ENCODE measurements around the gene MAS1L. TPM values are rescaled to one million over a fixed set of nuclear protein-coding genes. Genes with fewer than 3 reads are reported as not detected.

MAS1L gene
- total RNA-seq, 3 donors from 2014 or later (not counting 1 experiment from before 2014, with no cell fraction given): not detected

DNA sequence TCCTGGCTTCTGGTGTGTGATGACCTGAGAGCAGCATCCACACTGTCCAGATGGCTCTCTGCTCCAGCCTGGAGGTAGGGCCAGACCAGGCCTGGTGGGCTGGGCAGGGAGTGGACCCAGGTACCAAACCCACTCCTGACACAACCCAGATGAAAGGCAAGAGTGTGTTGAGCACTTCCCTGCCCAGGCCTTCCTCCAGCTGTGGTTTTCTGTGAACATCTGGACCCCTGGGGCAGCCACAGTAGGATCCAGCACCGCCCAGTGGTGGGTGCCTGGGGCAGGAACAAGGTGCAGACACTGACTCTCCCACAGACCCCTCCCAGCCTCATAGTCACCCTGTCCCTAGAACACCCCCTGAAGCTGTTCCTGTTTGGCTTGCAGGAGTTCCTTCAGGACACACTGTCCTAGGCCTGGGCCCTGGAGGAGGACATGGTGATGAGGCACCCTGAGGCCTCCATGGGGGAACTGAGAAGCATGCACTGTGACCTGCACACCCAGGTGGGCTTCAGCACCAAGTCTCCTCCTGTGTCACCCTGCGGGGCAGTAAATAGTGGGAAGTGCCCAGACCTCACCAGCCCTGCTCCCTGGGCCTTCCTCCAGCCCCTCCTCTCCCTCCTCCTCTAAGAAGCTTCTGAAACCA, 43.0 kb upstream of the MAS1L start:
- no peaks in the 10 kb centered on the region for H3K27me3 ChIP-seq (ENCODE audit: control insufficient read depth, insufficient read depth, low read length)
- no peaks in the 10 kb centered on the region for H3K36me3 ChIP-seq (ENCODE audit: control insufficient read depth, insufficient read depth, low read length)
- DNase-seq: no peak
- Mint-ChIP-seq H3K27ac (no peak overlapping the region), H3K4me1 (no peaks in the 10 kb centered on the region), H3K27me3 (ENCODE audit: low read depth in 2 of 2) (peaks cover 4 to 6% of the 10 kb centered on the region in 2 donors), H3K36me3 (no peaks in the 10 kb centered on the region), H3K4me3 (no peak overlapping the region), H3K9me3 (no peaks in the 10 kb centered on the region)
- intact Hi-C loops (cut with micrococcal nuclease): no loop called here
- TF ChIP-seq, protein P1, sequence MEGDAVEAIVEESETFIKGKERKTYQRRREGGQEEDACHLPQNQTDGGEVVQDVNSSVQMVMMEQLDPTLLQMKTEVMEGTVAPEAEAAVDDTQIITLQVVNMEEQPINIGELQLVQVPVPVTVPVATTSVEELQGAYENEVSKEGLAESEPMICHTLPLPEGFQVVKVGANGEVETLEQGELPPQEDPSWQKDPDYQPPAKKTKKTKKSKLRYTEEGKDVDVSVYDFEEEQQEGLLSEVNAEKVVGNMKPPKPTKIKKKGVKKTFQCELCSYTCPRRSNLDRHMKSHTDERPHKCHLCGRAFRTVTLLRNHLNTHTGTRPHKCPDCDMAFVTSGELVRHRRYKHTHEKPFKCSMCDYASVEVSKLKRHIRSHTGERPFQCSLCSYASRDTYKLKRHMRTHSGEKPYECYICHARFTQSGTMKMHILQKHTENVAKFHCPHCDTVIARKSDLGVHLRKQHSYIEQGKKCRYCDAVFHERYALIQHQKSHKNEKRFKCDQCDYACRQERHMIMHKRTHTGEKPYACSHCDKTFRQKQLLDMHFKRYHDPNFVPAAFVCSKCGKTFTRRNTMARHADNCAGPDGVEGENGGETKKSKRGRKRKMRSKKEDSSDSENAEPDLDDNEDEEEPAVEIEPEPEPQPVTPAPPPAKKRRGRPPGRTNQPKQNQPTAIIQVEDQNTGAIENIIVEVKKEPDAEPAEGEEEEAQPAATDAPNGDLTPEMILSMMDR (IDR thresholded peaks at IDR 0.05): no peak
- no peak overlapping the region for H3K4me3 ChIP-seq (ENCODE audit: low read length)
- 97% methylated on average over 2 of the region's 2 CpGs for WGBS (ENCODE audit: insufficient coverage)
- no peaks in the 10 kb centered on the region for H3K9me3 ChIP-seq (ENCODE audit: control insufficient read depth, insufficient read depth, low read length)
- no peaks in the 10 kb centered on the region for H3K4me1 ChIP-seq (ENCODE audit: control insufficient read depth, insufficient read depth, low read length)
- no peak overlapping the region for H3K27ac ChIP-seq (ENCODE audit: low read length)
- no peak for ATAC-seq

DNA sequence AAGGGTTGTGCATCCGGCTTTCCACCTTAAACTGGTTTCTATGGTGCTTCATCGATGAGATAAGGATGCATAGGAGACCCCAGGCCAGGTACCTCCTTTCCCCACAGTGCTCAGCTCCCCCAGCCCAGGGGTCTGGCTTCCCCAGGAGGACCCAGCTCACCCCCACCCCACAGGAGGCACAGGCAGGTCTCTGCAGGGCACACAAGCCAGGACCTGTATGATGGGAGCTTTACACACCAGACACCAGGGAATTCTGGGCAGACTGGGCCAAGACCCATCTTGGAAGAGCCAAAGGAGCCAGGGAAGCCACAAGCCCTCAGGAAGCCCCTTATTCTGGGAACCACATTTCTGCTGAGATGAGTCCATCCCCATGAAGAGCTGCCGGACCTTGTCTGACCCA, 42.2 kb upstream of the MAS1L start:
- H3K27me3 ChIP-seq (ENCODE audit: control insufficient read depth, insufficient read depth, low read length): no peaks in the 10 kb centered on the region
- no peak overlapping the region for H3K4me3 Mint-ChIP-seq
- 90% methylated on average over 3 of the region's 3 CpGs for WGBS (ENCODE audit: insufficient coverage)
- H3K9me3 Mint-ChIP-seq: no peaks in the 10 kb centered on the region
- H3K4me1 ChIP-seq (ENCODE audit: control insufficient read depth, insufficient read depth, low read length): no peaks in the 10 kb centered on the region
- H3K9me3 ChIP-seq (ENCODE audit: control insufficient read depth, insufficient read depth, low read length): no peaks in the 10 kb centered on the region
- intact Hi-C loops (cut with micrococcal nuclease): no loop called here
- H3K27ac Mint-ChIP-seq: no peak overlapping the region
- ATAC-seq (no peak), DNase-seq (no peak)
- H3K27me3 Mint-ChIP-seq (ENCODE audit: low read depth in 2 of 2): peaks cover 6 to 7% of the 10 kb centered on the region in 2 donors
- H3K36me3 ChIP-seq (ENCODE audit: control insufficient read depth, insufficient read depth, low read length): no peaks in the 10 kb centered on the region
- H3K27ac ChIP-seq (ENCODE audit: low read length): no peak overlapping the region
- H3K4me1 Mint-ChIP-seq: no peaks in the 10 kb centered on the region
- no peaks in the 10 kb centered on the region for H3K36me3 Mint-ChIP-seq
- no peak overlapping the region for H3K4me3 ChIP-seq (ENCODE audit: low read length)
- TF ChIP-seq, protein P1 (IDR thresholded peaks at IDR 0.05): no peak

- intact Hi-C loops (cut with micrococcal nuclease): no loop called here
- H3K36me3 Mint-ChIP-seq: no peaks in the 10 kb centered on the region
- Histone ChIP-seq H3K4me1 (ENCODE audit: control insufficient read depth, insufficient read depth, low read length) (no peaks in the 10 kb centered on the region), H3K27ac (ENCODE audit: low read length) (no peak overlapping the region), H3K4me3 (ENCODE audit: low read length) (no peak overlapping the region), H3K27me3 (ENCODE audit: control insufficient read depth, insufficient read depth, low read length) (no peaks in the 10 kb centered on the region), H3K9me3 (ENCODE audit: control insufficient read depth, insufficient read depth, low read length) (no peaks in the 10 kb centered on the region), H3K36me3 (ENCODE audit: control insufficient read depth, insufficient read depth, low read length) (no peaks in the 10 kb centered on the region)
- no peak for DNase-seq
- WGBS (ENCODE audit: insufficient coverage): 93% methylated on average over 2 of the region's 2 CpGs
- TF ChIP-seq, protein P1 (IDR thresholded peaks at IDR 0.05): no peak
- no peak overlapping the region for H3K4me3 Mint-ChIP-seq
- peaks cover 6 to 11% of the 10 kb centered on the region in 2 donors for H3K27me3 Mint-ChIP-seq (ENCODE audit: low read depth in 2 of 2)
- H3K9me3 Mint-ChIP-seq: no peaks in the 10 kb centered on the region
- H3K4me1 Mint-ChIP-seq: no peaks in the 10 kb centered on the region
- no peak overlapping the region for H3K27ac Mint-ChIP-seq
- no peak for ATAC-seq
Measured at GRCh38 chr6:29528988-29529560, 41.3 kb upstream of the MAS1L start.

All from natural killer cell (primary cell).